Panc1 (cell line): ENCODE results near the gene NDUFAF8. TPM values are rescaled to one million over a fixed set of nuclear protein-coding genes. Genes with fewer than 3 reads are reported as not detected.

Experiments
- ATAC-seq: fragments of 200-7000 bp; cut with Tn5 transposase; 2 replicates; pipeline ENCODE4 v1.9.1; 2020; ENCODE audit warnings: mild to moderate bottlenecking, moderate library complexity
- BruUV-seq: library from RNA; stranded (reverse); fragments of 400-500 nt; replicated peaks from 2 replicates; lab custom pipeline; 2021; lab: Mats Ljungman, UMichigan
- CTCF ChIA-PET: fragments of 300-600 bp; sonication (Branson Sonifier 250); formaldehyde crosslinking; loops from one replicate; lab custom pipeline; 2022; ENCODE audit warnings: antibody characterized with exemption; lab: Charles Lee
- POLR2A ChIA-PET: fragments of 300-600 bp; sonication (Branson Sonifier 250); formaldehyde crosslinking; loops from one replicate; lab custom pipeline; 2022; ENCODE audit warnings: antibody characterized with exemption; lab: Charles Lee
- DNase-seq: peaks from one replicate; pipeline ENCODE4 v3.0.0-alpha.2; 2010; ENCODE audit warnings: low read depth, low spot score
- H3K27ac ChIP-seq: 2 replicates; pipeline ENCODE4 v1.5.1; 2011; ENCODE audit warnings: mild to moderate bottlenecking, low read length, inconsistent platforms
- H3K27me3 ChIP-seq: fragments of 200-500 bp; sonication (Bioruptor generic); 2 replicates; pipeline ENCODE4 v1.6.0; 2014; ENCODE audit warnings: low read length, inconsistent platforms; ENCODE audit not compliant: control insufficient read depth, insufficient read depth
- H3K36me3 ChIP-seq: fragments of 200-500 bp; sonication (Bioruptor generic); 2 replicates; pipeline ENCODE4 v1.5.1; 2014; ENCODE audit warnings: inconsistent platforms, mild to moderate bottlenecking, low read length, moderate library complexity; ENCODE audit not compliant: control insufficient read depth, insufficient read depth
- H3K4me1 ChIP-seq: 2 replicates; pipeline ENCODE4 v1.5.1; 2011; ENCODE audit warnings: inconsistent platforms, mild to moderate bottlenecking, low read length, moderate library complexity; ENCODE audit not compliant: control insufficient read depth, insufficient read depth
- H3K4me3 ChIP-seq, 2 experiments: 2 replicates each; pipeline ENCODE4 v1.5.1; 2011 to 2012; ENCODE audit warnings: low read depth in 2 of 2, low read length in 2 of 2, mild to moderate bottlenecking in 2 of 2, inconsistent platforms in 1 of 2, moderate library complexity in 1 of 2
- H3K9me3 ChIP-seq: fragments of 200-500 bp; sonication (Bioruptor generic); 2 replicates; pipeline ENCODE4 v1.5.1; 2014; ENCODE audit warnings: low read depth, mild to moderate bottlenecking, inconsistent platforms, low read length, moderate library complexity; ENCODE audit not compliant: control insufficient read depth, insufficient read depth
- POLR2AphosphoS5 ChIP-seq: IDR thresholded peaks from 2 replicates; pipeline ENCODE4 v1.6.1; 2012; ENCODE audit warnings: mild to moderate bottlenecking, low read depth, low read length, moderate library complexity
- SIN3A ChIP-seq: IDR thresholded peaks from 2 replicates; pipeline ENCODE4 v1.6.1; 2012; ENCODE audit warnings: low read depth, mild to moderate bottlenecking, low read length, moderate library complexity, borderline replicate concordance; ENCODE audit not compliant: insufficient read depth
- TCF7L2 ChIP-seq: IDR thresholded peaks from 2 replicates; pipeline ENCODE4 v1.6.1; 2011; ENCODE audit warnings: mild to moderate bottlenecking, low read depth, low read length, inconsistent platforms
- in situ Hi-C: cut with HindIII; loops from 2 replicates; pipeline ENCODE4 v1.10.0; 2016; ENCODE audit warnings: low sequenced_read_pairs, low pct_unique_long_range_greater_than_20kb
- intact Hi-C: fragments of 100-400 bp; cut with micrococcal nuclease; formaldehyde crosslinking; loops from one replicate; pipeline ENCODE4 v1.10.0; 2022; ENCODE audit not compliant: unreplicated experiment
- total RNA-seq: library from RNA; stranded (reverse); gene quantifications from one replicate; pipeline ENCODE4 v1.2.1, GENCODE V29; 2021; ENCODE audit not compliant: unreplicated experiment
- TF ChIP-seq, protein P1 (sequence below), 2 experiments: IDR thresholded peaks; 2 replicates each; pipeline ENCODE4 v1.6.1; 2011 to 2012; ENCODE audit warnings: low read depth in 2 of 2, control low read depth in 1 of 2, low read length in 1 of 2, mild to moderate bottlenecking in 1 of 2, moderate library complexity in 1 of 2; ENCODE audit not compliant: insufficient read depth in 1 of 2
- TF ChIP-seq, protein P2 (sequence below): fragments of 450-650 bp; IDR thresholded peaks from 2 replicates; pipeline ENCODE4 v1.5.1; 2017; ENCODE audit warnings: mild to moderate bottlenecking

The NDUFAF8 gene
- total RNA-seq, 1 experiment from 2014 or later: 75.8 TPM

DNA sequence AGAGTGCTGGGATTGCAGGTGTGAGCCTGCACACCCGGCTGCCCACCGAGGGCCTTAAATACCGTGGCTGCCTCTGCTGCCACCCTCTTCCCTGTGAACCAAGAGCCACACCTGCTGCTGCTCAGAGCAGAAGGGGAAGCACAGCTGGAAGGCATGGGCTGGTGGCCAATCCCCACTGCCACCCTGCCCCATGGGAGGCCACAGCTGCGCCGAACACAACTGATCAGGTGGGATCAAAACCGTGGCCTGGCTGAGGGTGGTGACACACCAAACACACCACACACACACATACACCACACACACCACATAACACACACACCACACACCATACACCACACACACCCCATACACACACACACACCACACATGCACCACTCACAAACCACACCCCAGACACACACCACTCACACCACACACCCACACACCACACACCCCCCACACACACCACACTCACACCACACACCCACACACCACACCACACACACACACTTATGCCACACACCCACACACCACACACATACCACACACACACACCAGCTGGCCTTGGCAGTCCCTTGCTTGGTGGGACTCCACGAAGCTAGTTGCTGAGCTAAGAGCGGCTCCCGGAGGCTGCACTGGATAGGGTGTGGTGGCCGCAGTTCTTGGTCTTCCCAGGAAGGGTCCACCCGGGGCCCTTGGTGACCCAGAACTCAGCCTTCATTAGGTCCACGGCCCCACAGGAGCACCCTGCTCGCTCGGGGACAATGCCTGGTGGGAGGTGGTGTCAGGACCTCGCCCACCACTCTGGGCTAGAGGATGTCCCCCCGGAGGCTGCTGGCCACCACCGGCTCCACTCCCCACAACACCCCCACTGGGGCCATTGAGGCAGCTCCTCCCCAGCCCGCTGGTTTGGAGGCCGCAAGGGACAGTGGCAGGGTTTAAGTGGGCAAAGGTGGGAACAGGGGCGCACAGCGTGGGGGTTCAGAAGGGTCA lies 31.2 kb upstream of the NDUFAF8 start:
- Histone ChIP-seq H3K27me3 (no peaks in the 10 kb centered on the region), H3K4me1 (no peaks in the 10 kb centered on the region), H3K36me3 (no peaks in the 10 kb centered on the region), H3K27ac (no peak overlapping the region), H3K4me3 (no peak overlapping the region), H3K9me3 (no peaks in the 10 kb centered on the region)
- intact Hi-C loops: no loop called here
- no TSS peak for BruUV-seq
- CTCF ChIA-PET: interaction anchor here (0.6 kb wide), 1 partner anchor 225 kb away, joined by 3 read pairs; no protein-coding TSS in a partner anchor
- DNase-seq (no peak), ATAC-seq (no peak)
- TF ChIP-seq, protein P1, sequence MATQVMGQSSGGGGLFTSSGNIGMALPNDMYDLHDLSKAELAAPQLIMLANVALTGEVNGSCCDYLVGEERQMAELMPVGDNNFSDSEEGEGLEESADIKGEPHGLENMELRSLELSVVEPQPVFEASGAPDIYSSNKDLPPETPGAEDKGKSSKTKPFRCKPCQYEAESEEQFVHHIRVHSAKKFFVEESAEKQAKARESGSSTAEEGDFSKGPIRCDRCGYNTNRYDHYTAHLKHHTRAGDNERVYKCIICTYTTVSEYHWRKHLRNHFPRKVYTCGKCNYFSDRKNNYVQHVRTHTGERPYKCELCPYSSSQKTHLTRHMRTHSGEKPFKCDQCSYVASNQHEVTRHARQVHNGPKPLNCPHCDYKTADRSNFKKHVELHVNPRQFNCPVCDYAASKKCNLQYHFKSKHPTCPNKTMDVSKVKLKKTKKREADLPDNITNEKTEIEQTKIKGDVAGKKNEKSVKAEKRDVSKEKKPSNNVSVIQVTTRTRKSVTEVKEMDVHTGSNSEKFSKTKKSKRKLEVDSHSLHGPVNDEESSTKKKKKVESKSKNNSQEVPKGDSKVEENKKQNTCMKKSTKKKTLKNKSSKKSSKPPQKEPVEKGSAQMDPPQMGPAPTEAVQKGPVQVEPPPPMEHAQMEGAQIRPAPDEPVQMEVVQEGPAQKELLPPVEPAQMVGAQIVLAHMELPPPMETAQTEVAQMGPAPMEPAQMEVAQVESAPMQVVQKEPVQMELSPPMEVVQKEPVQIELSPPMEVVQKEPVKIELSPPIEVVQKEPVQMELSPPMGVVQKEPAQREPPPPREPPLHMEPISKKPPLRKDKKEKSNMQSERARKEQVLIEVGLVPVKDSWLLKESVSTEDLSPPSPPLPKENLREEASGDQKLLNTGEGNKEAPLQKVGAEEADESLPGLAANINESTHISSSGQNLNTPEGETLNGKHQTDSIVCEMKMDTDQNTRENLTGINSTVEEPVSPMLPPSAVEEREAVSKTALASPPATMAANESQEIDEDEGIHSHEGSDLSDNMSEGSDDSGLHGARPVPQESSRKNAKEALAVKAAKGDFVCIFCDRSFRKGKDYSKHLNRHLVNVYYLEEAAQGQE (IDR thresholded peaks at IDR 0.05; ENCODE audit: insufficient read depth in 1 of 2, low read depth in 2 of 2, low read length in 1 of 2): no peak
- TF ChIP-seq TCF7L2: no peak
- no peak for TF ChIP-seq POLR2AphosphoS5
- TF ChIP-seq SIN3A: no peak
- TF ChIP-seq, protein P2, sequence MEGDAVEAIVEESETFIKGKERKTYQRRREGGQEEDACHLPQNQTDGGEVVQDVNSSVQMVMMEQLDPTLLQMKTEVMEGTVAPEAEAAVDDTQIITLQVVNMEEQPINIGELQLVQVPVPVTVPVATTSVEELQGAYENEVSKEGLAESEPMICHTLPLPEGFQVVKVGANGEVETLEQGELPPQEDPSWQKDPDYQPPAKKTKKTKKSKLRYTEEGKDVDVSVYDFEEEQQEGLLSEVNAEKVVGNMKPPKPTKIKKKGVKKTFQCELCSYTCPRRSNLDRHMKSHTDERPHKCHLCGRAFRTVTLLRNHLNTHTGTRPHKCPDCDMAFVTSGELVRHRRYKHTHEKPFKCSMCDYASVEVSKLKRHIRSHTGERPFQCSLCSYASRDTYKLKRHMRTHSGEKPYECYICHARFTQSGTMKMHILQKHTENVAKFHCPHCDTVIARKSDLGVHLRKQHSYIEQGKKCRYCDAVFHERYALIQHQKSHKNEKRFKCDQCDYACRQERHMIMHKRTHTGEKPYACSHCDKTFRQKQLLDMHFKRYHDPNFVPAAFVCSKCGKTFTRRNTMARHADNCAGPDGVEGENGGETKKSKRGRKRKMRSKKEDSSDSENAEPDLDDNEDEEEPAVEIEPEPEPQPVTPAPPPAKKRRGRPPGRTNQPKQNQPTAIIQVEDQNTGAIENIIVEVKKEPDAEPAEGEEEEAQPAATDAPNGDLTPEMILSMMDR: no peak
- POLR2A ChIA-PET: no interaction called here
- in situ Hi-C loops: loop anchor here (5.0 kb wide), 1 partner anchor 66 kb away; no protein-coding TSS in a partner anchor

DNA sequence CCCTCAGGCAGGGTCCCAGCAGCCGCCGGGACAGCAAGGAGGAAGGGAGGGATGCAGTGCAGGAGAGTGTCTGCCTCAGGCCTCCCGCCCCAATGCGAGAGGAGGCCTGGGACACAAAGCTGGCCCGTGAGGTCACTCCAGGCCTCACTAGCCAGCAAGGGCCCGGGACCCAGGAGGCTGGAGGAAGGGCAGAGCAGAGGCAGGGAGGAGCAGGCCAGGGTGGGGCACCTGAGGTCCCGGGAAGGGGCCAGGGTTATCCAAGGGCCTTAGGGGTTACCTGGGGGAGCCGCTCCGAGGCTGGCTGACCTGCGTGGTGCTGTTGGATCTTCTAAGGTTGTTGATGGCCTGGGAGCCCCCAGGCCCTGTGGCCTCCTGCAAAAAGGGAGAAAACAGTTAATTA lies 30.5 kb upstream of the NDUFAF8 start:
- ChIA-PET CTCF (interaction anchor here (0.7 kb wide), 1 partner anchor 11 kb away, joined by 3 read pairs; no protein-coding TSS in a partner anchor), POLR2A (interaction anchor here (0.6 kb wide), 1 partner anchor 81 kb away, joined by 3 read pairs; no protein-coding TSS in a partner anchor)
- no peaks in the 10 kb centered on the region for H3K27me3 ChIP-seq
- H3K4me1 ChIP-seq: no peaks in the 10 kb centered on the region
- no TSS peak for BruUV-seq
- H3K9me3 ChIP-seq: no peaks in the 10 kb centered on the region
- intact Hi-C loops: no loop called here
- H3K4me3 ChIP-seq: no peak overlapping the region
- H3K27ac ChIP-seq: no peak overlapping the region
- ATAC-seq (no peak), DNase-seq (no peak)
- no peaks in the 10 kb centered on the region for H3K36me3 ChIP-seq
- no peak for TF ChIP-seq POLR2AphosphoS5
- TF ChIP-seq SIN3A: no peak
- no peak for TF ChIP-seq TCF7L2
- TF ChIP-seq, protein P1 (IDR thresholded peaks at IDR 0.05; ENCODE audit: insufficient read depth in 1 of 2, low read depth in 2 of 2, low read length in 1 of 2): no peak
- TF ChIP-seq, protein P2: no peak
- in situ Hi-C loops: loop anchor here (5.0 kb wide), 1 partner anchor 66 kb away; no protein-coding TSS in a partner anchor
